Measurements from ENCODE around the gene FGFBP3. TPM values are rescaled to one million over a fixed set of nuclear protein-coding genes. Genes with fewer than 3 reads are reported as not detected.

Gene FGFBP3
- total and polyA plus RNA-seq, 2 of the 13 experiments (the other 11 are each of a cell fraction or from before 2014, with no cell fraction given) = 0.50 to 2.0 TPM

- TF ChIP-seq, protein P1, sequence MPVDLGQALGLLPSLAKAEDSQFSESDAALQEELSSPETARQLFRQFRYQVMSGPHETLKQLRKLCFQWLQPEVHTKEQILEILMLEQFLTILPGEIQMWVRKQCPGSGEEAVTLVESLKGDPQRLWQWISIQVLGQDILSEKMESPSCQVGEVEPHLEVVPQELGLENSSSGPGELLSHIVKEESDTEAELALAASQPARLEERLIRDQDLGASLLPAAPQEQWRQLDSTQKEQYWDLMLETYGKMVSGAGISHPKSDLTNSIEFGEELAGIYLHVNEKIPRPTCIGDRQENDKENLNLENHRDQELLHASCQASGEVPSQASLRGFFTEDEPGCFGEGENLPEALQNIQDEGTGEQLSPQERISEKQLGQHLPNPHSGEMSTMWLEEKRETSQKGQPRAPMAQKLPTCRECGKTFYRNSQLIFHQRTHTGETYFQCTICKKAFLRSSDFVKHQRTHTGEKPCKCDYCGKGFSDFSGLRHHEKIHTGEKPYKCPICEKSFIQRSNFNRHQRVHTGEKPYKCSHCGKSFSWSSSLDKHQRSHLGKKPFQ (CRISPR knock-in tag; IDR thresholded peaks at IDR 0.05; ENCODE audit: insufficient replicate concordance) = peak; percentile 26
- TF ChIP-seq FOXK1 (CRISPR knock-in tag; IDR thresholded peaks at IDR 0.05; ENCODE audit: borderline replicate concordance, low read depth) (peak; percentile 76; the same call in 1 of the 2 replicates), ZNF331 (CRISPR knock-in tag; IDR thresholded peaks at IDR 0.05) (peak; percentile 38; the same call in 1 of the 2 replicates), DNMT1 (CRISPR knock-in tag; IDR thresholded peaks at IDR 0.05) (peak; percentile 94), SNRNP70 (IDR thresholded peaks at IDR 0.05; ENCODE audit: low read depth, low read length) (no peak), FIP1L1 (IDR thresholded peaks at IDR 0.05; ENCODE audit: borderline replicate concordance, insufficient read depth, low read depth, low read length) (no peak), RNF2 (conservative IDR thresholded peaks at IDR 0.05; ENCODE audit: low read depth) (peak; percentile 74; the same call in 1 of the 2 replicates), POGZ (CRISPR knock-in tag; IDR thresholded peaks at IDR 0.05) (peak; percentile 94), SMARCC2 (IDR thresholded peaks at IDR 0.05) (no peak), ZNF224 (CRISPR knock-in tag; IDR thresholded peaks at IDR 0.05) (0 out of 2 replicates have a peak, but pooled peaks have one; percentile 28), ZKSCAN8 (CRISPR knock-in tag; IDR thresholded peaks at IDR 0.05; ENCODE audit: borderline replicate concordance) (peak; percentile 38; the same call in 1 of the 2 replicates), KLF6 (CRISPR knock-in tag; IDR thresholded peaks at IDR 0.05) (peak; percentile 52; the same call in 1 of the 2 replicates), MED1 (CRISPR knock-in tag; IDR thresholded peaks at IDR 0.05) (peak; percentile 74), HNRNPUL1 (IDR thresholded peaks at IDR 0.05; ENCODE audit: low read depth, low read length) (no peak), ZNF138 (CRISPR knock-in tag; IDR thresholded peaks at IDR 0.05; ENCODE audit: low read depth) (peak; percentile 82; the same call in 1 of the 2 replicates), HOXA7 (CRISPR knock-in tag; IDR thresholded peaks at IDR 0.05) (no peak), ZMAT5 (CRISPR knock-in tag; IDR thresholded peaks at IDR 0.05; ENCODE audit: borderline replicate concordance, low read depth) (no peak), ELF4 (CRISPR knock-in tag; IDR thresholded peaks at IDR 0.05; ENCODE audit: borderline replicate concordance) (peak; percentile 78; the same call in 1 of the 2 replicates), ZNF569 (CRISPR knock-in tag; IDR thresholded peaks at IDR 0.05; ENCODE audit: borderline replicate concordance) (peak; percentile 65; the same call in 1 of the 2 replicates), RBM22 (optimal IDR thresholded peaks at IDR 0.05; ENCODE audit: low read length) (peak; percentile 31), BRCA1 (CRISPR knock-in tag; IDR thresholded peaks at IDR 0.05) (no peak; the same call in 1 of the 2 replicates), ZNF737 (CRISPR knock-in tag; IDR thresholded peaks at IDR 0.05; ENCODE audit: borderline replicate concordance) (no peak)
- TF ChIP-seq, protein P2, sequence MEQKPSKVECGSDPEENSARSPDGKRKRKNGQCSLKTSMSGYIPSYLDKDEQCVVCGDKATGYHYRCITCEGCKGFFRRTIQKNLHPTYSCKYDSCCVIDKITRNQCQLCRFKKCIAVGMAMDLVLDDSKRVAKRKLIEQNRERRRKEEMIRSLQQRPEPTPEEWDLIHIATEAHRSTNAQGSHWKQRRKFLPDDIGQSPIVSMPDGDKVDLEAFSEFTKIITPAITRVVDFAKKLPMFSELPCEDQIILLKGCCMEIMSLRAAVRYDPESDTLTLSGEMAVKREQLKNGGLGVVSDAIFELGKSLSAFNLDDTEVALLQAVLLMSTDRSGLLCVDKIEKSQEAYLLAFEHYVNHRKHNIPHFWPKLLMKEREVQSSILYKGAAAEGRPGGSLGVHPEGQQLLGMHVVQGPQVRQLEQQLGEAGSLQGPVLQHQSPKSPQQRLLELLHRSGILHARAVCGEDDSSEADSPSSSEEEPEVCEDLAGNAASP (CRISPR knock-in tag; IDR thresholded peaks at IDR 0.05; ENCODE audit: borderline replicate concordance) = peak; percentile 64; the same call in 1 of the 2 replicates
These were observed 14.3 kb upstream of the FGFBP3 start, which contains the start of gene BTAF1 (continued) for GRCh38 chr10:91923371-91924211.

Data from HepG2 (cell line).